HG02610 (cell line): ENCODE results near the gene PDIA5.
"Not testable (repeated sequence)": the region's sequence is repeated elsewhere in the genome, so short reads cannot be mapped to it uniquely, and the experiment has no call there.

Experiments used
- ATAC-seq: cut with Tn5 transposase; IDR thresholded peaks from one replicate; pipeline ENCODE4 v1.9.1; 2021; ENCODE audit warnings: mild to moderate bottlenecking, moderate library complexity; ENCODE audit not compliant: unreplicated experiment

The PDIA5 gene

DNA sequence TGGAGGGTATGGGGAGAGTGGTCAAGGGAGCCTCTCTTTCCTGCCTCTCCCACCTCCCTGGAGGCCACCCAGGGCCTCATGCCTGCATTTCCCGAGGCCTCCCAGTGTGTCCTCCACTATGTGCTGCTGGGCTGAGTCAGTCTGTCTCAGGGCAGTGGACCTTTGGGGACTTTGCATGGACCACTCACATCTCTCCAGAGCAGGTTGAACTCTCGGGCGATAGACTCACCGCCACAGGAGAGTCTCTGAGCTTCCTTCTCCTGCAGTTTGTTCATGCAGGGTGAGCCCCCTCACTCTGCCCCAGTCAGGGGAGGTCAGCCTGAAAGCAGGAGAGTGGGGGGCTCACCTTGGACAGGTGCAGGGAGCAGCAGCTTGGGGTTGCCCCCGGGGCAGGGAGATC, 74.5 kb downstream of the PDIA5 start:
- ATAC-seq = no peak

DNA sequence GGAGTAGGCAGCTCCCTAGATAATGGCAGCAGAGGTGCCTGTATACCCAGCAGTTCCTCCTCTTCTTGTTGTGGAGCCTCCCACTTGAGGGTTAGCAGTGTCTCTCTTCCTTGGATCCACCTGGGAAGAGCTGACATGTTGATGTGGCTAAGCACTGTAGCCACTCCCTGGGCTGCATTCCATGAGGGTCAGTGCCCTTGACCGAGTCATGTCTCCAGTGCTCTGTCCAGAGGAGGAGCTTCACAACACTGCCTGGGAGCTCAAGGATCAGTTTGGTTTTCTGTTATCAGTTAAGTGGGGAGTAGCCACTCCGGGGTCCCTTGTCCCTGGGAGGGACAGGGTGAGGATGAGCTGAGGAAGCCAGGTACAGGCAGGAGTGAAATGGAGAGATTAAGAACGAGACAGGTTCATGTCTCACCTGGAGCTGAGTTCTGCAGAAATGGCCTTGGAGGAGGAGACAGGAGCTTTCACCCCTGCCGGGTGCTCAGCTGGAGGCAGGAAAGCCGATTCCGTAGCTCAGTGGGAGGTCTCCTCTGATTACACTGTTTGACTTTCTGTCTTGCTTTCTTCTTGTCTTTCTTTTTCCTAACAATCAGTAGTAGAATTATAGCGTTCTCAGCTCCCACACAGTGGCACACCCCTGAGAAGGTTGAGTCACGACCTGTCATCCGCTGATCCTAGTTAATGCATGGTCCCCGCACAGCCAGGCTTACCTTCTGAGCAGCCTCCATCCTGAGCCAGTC, 77.0 kb downstream of the PDIA5 start:
- ATAC-seq = no peak

- no peak for ATAC-seq
Measured at GRCh38 chr3:123147754-123148535, 81.1 kb downstream of the PDIA5 start.

DNA sequence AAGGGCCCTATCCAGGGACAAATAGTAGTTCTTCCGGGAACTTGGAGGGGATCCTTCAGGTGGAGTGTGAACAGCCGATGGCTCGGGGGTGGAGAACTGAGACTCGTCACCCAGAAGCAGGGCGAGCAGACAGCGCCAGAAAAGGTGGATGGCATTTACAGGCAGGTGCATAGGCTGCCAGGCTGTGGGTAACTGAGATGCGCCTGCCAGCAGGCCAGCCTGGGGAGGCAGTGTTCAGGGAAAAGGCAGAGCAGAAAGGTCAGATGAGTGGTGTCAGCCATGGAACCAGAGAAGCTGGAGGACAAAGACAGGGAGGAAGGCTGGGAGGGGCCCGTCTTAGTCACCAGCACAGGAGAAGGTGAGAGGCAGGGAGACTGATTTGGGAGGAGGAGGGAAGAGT, 81.9 kb downstream of the PDIA5 start:
- no peak for ATAC-seq

DNA sequence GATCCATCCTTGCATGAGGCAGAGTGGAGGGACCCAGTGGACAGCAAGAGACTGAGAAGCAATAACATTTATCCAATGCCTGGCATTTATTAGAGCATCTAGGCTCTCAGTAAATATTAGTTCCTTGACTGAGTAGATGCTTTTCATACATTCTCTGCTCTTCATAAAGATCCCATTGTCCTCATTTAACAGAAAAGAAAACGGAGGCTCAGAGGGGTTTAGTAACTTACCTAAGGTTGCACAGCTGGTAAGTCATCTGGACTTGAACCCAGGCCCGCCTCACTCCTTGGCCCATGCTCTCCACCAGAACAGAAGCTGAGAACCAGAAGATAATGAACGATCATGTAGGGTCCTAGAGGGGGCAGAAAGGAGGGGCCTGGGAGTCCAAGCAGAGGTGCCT, 82.7 kb downstream of the PDIA5 start:
- ATAC-seq = no peak

GRCh38 chr3:123150449-123151215, 83.8 kb downstream of the PDIA5 start:
- ATAC-seq = no peak

- no peak for ATAC-seq
Measured at GRCh38 chr3:123151251-123151705, 84.5 kb downstream of the PDIA5 start.

- not testable (repeated sequence) for ATAC-seq
Measured at GRCh38 chr3:123151853-123152420, 85.1 kb downstream of the PDIA5 start.

- no peak for ATAC-seq
Measured at GRCh38 chr3:123152687-123153086, 85.9 kb downstream of the PDIA5 start.

DNA sequence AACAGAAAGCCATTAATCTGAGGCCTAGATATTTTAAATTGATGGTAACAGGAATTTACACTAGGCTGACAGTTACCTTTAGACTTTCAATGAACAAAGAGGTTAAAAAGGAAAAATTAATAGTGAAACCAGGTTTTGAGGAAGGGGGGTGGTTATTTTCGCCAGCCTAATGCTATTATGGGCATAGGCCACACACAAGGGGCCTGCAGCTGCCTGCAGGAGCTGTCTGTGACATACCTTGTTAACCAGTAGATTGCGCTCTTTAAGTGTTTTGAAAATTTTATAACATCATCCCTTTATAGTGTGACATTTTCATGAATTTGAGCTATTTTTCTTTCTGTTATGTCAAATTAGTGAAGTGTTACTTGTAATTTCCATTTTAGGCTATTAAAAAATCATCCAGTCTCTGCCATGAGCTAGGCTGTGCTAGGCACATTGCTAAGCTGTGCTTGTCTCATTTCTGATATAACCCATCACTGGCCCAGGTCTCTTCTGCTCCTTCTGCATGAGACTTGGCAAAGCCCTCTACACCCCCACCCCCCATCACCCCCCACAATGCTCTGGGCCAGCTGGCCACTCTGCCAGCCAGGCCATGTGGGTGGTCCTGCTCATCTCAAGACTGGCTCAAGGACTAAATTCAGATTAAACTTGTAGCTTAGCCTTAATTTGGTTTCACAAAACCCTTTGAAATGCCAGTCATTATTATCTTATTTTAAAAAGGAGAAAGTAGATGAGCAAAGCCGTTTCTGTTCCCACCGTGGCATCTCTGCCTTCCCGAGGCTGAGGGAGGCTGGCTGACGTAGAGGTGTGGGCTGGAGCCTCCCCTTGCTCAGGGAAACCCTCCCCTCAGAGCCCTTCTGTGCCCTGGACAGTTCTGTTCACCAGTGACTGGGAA, 86.5 kb downstream of the PDIA5 start:
- ATAC-seq = no peak

GRCh38 chr3:123154020-123154985, 87.5 kb downstream of the PDIA5 start:
- ATAC-seq = no peak

GRCh38 chr3:123155471-123156011, 88.7 kb downstream of the PDIA5 start:
- no peak for ATAC-seq

GRCh38 chr3:123156276-123156995, 89.6 kb downstream of the PDIA5 start:
- no peak for ATAC-seq

- no peak for ATAC-seq
Measured at GRCh38 chr3:123157209-123157597, 90.4 kb downstream of the PDIA5 start.

DNA sequence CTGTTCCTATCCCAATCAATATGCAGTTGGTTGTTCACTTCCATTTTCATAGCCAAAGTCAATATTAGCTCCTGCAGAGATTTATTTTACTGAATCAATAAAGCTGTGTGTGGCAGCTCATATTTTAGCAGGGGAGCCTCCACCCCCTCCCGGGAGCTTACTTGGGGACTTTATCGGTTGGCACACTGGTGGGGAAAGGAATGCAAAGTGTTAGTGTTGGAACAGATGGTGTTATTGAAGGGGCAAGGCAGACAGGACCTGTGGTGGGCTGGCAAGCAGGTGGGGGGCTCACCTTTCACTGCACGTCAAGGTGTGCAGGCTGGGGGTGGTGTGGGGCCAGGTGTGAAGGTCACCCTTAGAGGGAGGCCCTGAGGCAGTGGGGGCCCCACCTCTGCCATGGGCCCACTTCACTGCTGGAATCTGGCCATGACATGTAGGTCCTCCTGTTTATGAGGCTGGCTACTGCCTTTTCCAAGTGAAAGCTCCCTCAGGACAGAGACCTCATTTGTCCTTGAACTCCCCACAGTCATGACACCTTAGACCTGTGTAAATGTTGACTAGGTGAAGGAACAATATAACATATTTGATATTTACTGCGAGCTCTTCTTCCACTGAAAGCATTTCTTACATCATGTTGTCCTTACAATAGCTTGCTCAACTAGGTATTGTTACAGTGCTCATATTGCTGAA, 90.9 kb downstream of the PDIA5 start:
- ATAC-seq = no peak

DNA sequence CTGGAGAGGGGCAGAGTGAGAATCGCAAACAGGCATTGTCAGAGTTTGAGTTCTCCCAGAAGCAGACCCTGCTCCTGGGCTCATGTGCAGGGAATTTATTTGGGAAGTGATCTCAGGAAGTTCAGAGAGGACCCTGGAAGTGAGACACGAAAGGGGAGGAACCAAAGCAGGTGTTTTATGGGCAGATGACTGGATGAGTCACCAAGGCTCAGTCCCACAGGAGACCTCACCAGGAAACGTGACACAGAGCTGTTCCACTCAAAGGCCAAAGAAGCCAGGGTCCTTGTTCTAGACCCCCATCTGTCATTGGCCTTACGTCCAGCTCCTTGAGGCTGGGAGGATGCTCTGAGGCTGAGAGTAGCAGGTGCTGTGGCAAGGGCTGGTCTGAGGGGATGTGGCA, 91.5 kb downstream of the PDIA5 start:
- no peak for ATAC-seq

- no peak for ATAC-seq
Measured at GRCh38 chr3:123158899-123159390, 92.1 kb downstream of the PDIA5 start.
